GM13976 (cell line): ENCODE results near the gene RASGEF1C.

ENCODE experiments used
- DNase-seq: peaks from one replicate; pipeline ENCODE4 v3.0.0; 2012; ENCODE audit warnings: low spot score
- in situ Hi-C: fragments of 300-500 bp; cut with MboI; formaldehyde crosslinking; loops from one replicate; pipeline ENCODE4 v1.12.0; 2022; ENCODE audit warnings: low sequenced_read_pairs, mixed read lengths, inconsistent platforms; ENCODE audit not compliant: unreplicated experiment
- TF ChIP-seq, protein P1 (sequence below): IDR thresholded peaks from 2 replicates; pipeline ENCODE4 v1.5.1; 2012; ENCODE audit warnings: borderline replicate concordance, mild to moderate bottlenecking; ENCODE audit not compliant: insufficient read depth; ENCODE audit errors: extremely low read depth, missing control alignments, control extremely low read depth

The RASGEF1C gene

DNA sequence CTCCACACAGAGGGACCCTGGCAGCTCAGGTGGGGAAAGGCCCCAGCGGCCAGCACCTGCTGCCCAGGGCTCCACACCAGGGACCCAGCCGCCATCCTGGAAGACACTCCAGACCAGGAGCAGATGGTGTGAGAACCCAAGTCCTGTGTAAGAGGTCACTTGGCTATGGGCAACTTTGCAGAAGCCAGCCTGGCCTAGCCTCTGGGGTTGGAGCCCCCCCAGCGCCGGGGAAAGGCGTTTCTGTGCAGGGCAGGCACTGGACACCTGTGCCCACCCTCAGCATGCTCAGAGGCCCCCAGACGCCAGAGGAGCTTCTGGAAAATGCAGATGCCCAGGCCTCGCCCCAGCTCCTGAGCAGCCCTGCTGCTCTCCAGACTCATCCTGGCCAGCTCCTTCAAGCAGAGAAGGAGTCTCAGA lies 34.0 kb downstream of the RASGEF1C start:
- TF ChIP-seq, protein P1, sequence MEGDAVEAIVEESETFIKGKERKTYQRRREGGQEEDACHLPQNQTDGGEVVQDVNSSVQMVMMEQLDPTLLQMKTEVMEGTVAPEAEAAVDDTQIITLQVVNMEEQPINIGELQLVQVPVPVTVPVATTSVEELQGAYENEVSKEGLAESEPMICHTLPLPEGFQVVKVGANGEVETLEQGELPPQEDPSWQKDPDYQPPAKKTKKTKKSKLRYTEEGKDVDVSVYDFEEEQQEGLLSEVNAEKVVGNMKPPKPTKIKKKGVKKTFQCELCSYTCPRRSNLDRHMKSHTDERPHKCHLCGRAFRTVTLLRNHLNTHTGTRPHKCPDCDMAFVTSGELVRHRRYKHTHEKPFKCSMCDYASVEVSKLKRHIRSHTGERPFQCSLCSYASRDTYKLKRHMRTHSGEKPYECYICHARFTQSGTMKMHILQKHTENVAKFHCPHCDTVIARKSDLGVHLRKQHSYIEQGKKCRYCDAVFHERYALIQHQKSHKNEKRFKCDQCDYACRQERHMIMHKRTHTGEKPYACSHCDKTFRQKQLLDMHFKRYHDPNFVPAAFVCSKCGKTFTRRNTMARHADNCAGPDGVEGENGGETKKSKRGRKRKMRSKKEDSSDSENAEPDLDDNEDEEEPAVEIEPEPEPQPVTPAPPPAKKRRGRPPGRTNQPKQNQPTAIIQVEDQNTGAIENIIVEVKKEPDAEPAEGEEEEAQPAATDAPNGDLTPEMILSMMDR = no peak

DNA sequence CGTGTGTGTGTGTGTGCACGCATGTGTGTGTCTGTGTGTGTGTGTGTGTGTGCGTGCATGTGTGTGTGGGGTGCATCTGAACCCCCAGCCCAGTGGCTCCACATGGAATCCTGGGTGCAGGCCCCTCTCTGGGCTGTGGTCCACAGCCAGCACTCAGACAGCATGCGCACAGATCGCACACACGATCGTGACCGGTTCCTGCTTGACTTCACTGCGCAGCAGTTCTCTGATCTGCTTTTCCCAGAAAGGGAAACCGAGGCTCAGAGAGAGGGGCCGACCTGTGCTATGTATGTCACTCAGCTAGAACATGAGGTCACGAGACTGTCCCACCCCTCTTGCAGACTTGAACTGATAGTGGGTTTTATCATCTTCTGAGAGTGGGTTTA lies 34.4 kb downstream of the RASGEF1C start:
- in situ Hi-C loops = no loop called here
- TF ChIP-seq, protein P1 = no peak

More for the DNA sequence above, 34.0 kb downstream of the RASGEF1C start:
- DNase-seq = no peak
- in situ Hi-C loops = no loop called here

DNA sequence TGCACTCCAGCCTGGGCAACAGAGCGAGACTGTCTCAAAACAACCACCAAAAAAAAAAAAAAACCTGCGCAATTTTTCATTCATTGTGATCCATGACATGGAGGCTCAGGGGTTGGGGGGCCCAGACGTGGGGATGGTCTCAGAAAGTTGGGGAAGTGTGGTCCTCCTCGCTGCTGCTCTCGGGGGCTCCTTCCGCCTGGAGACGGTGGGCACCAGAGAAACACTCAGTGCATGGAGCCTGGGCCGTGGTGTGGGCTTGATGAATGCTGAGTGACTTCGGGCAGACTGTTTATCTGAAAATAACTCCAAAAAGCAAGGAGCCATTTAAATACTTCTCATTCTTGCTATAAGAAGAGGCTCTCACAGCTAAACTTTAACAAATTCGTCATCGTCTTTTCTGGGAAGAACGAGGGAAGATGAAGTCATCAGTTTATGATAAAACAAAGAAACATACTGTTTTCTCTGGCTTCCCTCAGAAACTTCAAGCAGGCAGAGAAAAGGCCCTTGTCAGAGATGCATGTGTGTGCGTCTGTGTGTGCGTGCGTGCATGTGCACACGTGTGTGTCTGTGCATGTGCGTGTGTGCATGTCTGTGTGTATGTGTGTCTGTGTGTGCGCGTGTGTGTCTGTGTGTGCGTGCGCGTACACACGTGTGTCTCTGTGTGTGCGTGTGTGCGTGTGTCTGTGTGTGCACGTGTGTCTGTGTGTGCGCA lies 35.0 kb downstream of the RASGEF1C start:
- peak; percentile 9 for DNase-seq
- in situ Hi-C loops = no loop called here
- TF ChIP-seq, protein P1 = no peak

More for the DNA sequence above, 34.4 kb downstream of the RASGEF1C start:
- no peak for DNase-seq

DNA sequence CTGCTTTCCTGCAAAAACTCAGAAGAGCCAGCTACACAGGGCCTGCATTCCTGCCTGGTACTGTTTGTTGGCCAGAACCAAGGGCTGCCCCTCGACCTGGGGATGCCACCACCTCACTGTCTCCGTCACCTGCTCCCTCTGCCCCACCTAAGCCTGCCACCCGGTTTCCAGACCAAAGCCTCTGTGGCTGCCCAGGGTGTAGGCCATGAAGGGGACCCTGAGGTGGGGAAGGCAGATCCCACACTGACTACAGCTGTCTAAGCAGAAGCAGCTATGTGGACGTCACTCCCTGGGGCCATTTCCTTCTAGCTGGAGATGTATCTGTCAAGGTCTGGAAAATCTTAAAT lies 35.8 kb downstream of the RASGEF1C start:
- in situ Hi-C loops = no loop called here
- TF ChIP-seq, protein P1 = no peak
- DNase-seq = peak; percentile 14

DNA sequence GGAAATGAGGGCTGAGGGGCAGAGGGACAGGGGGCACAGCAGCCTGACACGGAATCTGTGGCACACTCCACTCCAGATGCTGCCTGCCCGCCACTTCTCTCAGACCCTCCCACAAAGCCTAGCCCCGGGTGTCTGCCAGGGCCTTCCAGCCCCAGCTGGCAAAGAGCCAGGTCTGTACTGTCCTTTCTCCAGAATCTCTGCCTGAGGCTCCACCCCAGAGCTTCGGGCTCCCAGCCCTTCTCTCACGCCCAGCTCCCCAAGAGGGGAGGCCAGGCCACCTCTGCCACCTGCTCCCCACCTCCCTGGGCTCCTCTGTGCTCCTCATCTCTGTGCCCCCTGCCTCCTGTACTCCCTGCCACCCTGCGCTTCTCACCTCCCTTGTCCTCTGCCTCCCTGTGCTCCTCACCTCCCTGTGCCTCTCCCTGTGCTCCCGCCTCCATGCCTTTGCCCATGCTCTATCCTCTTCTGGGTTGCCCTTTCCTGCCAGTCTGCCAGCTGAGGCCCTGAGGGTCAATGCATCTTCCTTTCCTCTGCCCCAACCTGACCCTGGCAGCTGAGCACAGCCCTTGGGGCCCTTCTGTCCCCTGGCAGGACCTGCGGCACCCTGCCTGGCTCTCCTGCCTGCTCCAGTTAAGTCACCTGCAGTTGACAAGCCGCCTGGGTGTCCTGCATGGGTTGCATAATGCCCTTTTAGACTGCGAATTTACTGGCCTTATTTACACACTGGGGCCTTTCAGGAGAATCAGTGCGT lies 36.4 kb downstream of the RASGEF1C start:
- in situ Hi-C loops = no loop called here
- TF ChIP-seq, protein P1 = no peak
- DNase-seq = peak; percentile 11

DNA sequence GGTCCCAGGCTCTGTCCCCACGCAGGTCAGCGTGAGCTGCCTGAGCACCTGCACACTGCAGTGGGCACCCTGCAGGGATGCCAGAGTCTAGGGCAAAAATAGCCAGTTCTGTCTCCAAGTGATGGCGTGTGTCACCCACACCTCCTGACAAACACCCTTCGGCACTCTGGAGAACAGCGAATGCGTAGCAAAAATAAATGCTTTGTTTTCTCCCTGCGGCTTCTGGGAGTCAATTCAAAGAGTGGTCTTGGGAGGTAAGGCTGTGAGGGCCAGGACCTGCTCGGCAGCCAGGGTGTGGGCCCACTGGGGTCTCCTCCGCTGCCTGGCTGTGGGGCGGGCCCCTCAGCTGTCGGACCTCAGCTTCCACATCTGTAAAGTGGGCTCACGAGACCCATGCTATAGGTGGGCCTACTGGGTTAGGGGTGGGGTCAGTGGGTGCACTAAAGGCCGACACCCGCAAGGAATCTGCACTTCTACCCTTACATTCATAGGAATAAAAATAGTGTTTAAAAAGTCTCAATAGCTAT lies 37.4 kb downstream of the RASGEF1C start:
- TF ChIP-seq, protein P1 = no peak
- no peak for DNase-seq
- in situ Hi-C loops = no loop called here
